ENCODE data around the gene SLC35A2. TPM values are rescaled to one million over a fixed set of nuclear protein-coding genes. Genes with fewer than 3 reads are reported as not detected.
"Not testable (repeated sequence)": the region's sequence is repeated elsewhere in the genome, so short reads cannot be mapped to it uniquely, and the experiment has no call there.

The SLC35A2 gene
- total RNA-seq, 1 experiment from 2014 or later = 30.6 TPM

DNA sequence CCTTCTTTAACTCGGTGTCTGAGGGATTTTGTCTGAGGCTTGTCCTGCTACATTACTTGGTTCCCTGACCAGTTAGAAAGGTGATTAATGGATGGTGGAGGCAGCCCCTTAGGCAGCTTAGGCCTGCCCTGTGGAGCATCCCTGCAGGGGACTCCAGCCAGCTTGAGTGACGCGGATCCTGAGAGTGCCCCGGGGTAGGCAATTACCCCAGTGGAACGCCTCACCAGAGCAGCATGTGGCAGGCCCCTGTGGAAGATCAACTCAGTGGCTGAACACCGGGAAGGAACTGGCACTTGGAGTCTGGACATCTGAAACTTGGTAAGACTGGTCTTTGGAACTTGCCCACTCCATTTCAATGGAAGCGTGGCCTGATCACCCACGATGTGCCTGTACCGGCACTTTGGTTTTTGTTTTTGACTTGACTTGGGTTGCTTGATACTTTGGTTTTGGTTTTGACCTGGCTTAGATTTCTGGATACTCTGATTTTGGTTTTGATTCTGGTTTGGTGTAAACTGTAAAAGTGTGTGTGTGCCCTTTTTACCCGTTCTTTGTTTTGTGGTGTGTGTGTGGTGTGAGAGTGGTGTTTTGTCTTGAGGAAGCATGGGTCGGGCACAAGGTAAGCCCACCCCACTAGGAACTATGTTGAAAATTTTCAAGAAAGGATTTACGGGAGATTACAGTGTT is 57.2 kb downstream of the SLC35A2 start:
- DNase-seq (ENCODE audit: low read depth) = not testable (repeated sequence)

DNA sequence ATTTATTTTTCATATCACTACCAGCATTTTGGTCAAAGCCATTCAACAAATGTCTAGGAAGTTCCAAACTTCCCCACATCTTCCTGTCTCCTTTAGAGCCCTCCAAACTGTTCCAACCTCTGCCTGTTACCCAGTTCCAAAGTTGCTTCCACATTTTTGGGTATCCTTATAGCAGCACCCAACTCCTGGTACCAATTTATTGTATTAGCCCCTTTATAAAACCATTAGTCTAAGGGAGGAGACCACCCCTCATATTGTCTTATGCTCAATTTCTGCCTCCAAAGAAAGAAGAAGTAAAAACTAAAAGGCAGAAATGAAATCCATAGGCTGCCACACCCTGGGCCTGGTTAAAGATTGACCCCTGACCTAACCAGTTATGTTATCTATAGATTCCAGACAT is 58.0 kb downstream of the SLC35A2 start:
- not testable (repeated sequence) for DNase-seq (ENCODE audit: low read depth)

Small RNA genes lying within 50 kb of the gene (small RNA-seq; reads per million reads assigned to genes)
- not detected for gene RNU6-722P

Other genes starting within 250 kb of the SLC35A2 start
- 0.20 and 0.47 TPM in 2 replicates for gene WAS, start 227.8 kb downstream of the SLC35A2 start, total RNA-seq (2014; rRNA removed; shearing (Covaris generic))
- gene SUV39H1, start 214.9 kb downstream of the SLC35A2 start, total RNA-seq (2014; rRNA removed; shearing (Covaris generic)) = 10.1 and 11.2 TPM in 2 replicates
- gene GLOD5, start 149.9 kb downstream of the SLC35A2 start, total RNA-seq (2014; rRNA removed; shearing (Covaris generic)) = not detected in 2 replicates
- not detected in 2 replicates for gene GATA1, start 125.1 kb downstream of the SLC35A2 start, total RNA-seq (2014; rRNA removed; shearing (Covaris generic))
- 11.0 and 12.0 TPM in 2 replicates for gene HDAC6, start 109.6 kb downstream of the SLC35A2 start, total RNA-seq (2014; rRNA removed; shearing (Covaris generic))
- not detected in 2 replicates for gene ERAS, start 85.1 kb downstream of the SLC35A2 start, total RNA-seq (2014; rRNA removed; shearing (Covaris generic))
- gene PCSK1N, start 76.0 kb downstream of the SLC35A2 start, total RNA-seq (2014; rRNA removed; shearing (Covaris generic)) = not detected in 2 replicates
- 63.0 and 65.9 TPM in 2 replicates for gene TIMM17B, start 13.9 kb downstream of the SLC35A2 start, total RNA-seq (2014; rRNA removed; shearing (Covaris generic))
- gene PQBP1, start 13.7 kb downstream of the SLC35A2 start, total RNA-seq (2014; rRNA removed; shearing (Covaris generic)) = 80.8 and 109 TPM in 2 replicates
- gene PIM2, start 7.4 kb upstream of the SLC35A2 start, total RNA-seq (2014; rRNA removed; shearing (Covaris generic)) = 0.03 and 0.16 TPM in 2 replicates
- gene OTUD5, start 46.0 kb upstream of the SLC35A2 start, total RNA-seq (2014; rRNA removed; shearing (Covaris generic)) = 30.0 and 31.7 TPM in 2 replicates
- gene KCND1, start 60.2 kb upstream of the SLC35A2 start, total RNA-seq (2014; rRNA removed; shearing (Covaris generic)) = 0.23 and 0.42 TPM in 2 replicates
- gene GRIPAP1, start 90.6 kb upstream of the SLC35A2 start, total RNA-seq (2014; rRNA removed; shearing (Covaris generic)) = 11.9 and 13.9 TPM in 2 replicates
- 52.6 and 65.8 TPM in 2 replicates for gene TFE3, start 131.7 kb upstream of the SLC35A2 start, total RNA-seq (2014; rRNA removed; shearing (Covaris generic))
- gene CCDC120, start 147.4 kb upstream of the SLC35A2 start, total RNA-seq (2014; rRNA removed; shearing (Covaris generic)) = 0.14 TPM in 1 of 2 replicates, not detected in the other
- 8.6 and 22.1 TPM in 2 replicates for gene PRAF2, start 162.4 kb upstream of the SLC35A2 start, total RNA-seq (2014; rRNA removed; shearing (Covaris generic))
- 40.7 and 45.2 TPM in 2 replicates for gene WDR45, start 168.2 kb upstream of the SLC35A2 start, total RNA-seq (2014; rRNA removed; shearing (Covaris generic))
- 27.6 and 30.2 TPM in 2 replicates for gene GPKOW, start 212.1 kb upstream of the SLC35A2 start, total RNA-seq (2014; rRNA removed; shearing (Covaris generic))

Data from HT1080 (cell line).